ENCODE measurements around the gene SLC17A1. TPM values are rescaled to one million over a fixed set of nuclear protein-coding genes. Genes with fewer than 3 reads are reported as not detected.

Gene SLC17A1
- total and polyA plus RNA-seq, 2 of the 13 experiments (the other 11 are each of a cell fraction or from before 2014, with no cell fraction given) = 0.09 to 2.1 TPM

- TF ChIP-seq MAFK (conservative IDR thresholded peaks at IDR 0.05 in 1 of 2, IDR thresholded peaks at IDR 0.05 in 1 of 2; ENCODE audit: low read length in 2 of 2) (peak; percentile 81 to 88), ZNF720 (CRISPR knock-in tag; IDR thresholded peaks at IDR 0.05) (no peak), SMAD1 (CRISPR knock-in tag; IDR thresholded peaks at IDR 0.05; ENCODE audit: borderline replicate concordance, low read depth) (no peak), ZNF629 (CRISPR knock-in tag; conservative IDR thresholded peaks at IDR 0.05) (no peak), ZFAT (CRISPR knock-in tag; conservative IDR thresholded peaks at IDR 0.05) (no peak), ZNF746 (CRISPR knock-in tag; IDR thresholded peaks at IDR 0.05) (no peak), ZFYVE20 (CRISPR knock-in tag; IDR thresholded peaks at IDR 0.05; ENCODE audit: borderline replicate concordance, low read depth) (no peak), CHCHD3 (CRISPR knock-in tag; IDR thresholded peaks at IDR 0.05) (no peak), ZNF879 (CRISPR knock-in tag; IDR thresholded peaks at IDR 0.05) (no peak), ZNF691 (CRISPR knock-in tag; IDR thresholded peaks at IDR 0.05; ENCODE audit: borderline replicate concordance, low read depth) (no peak), AHDC1 (CRISPR knock-in tag; IDR thresholded peaks at IDR 0.05; ENCODE audit: borderline replicate concordance) (peak; percentile 73; the same call in 1 of the 2 replicates), NCOA5 (CRISPR knock-in tag; IDR thresholded peaks at IDR 0.05) (no peak), ISL2 (CRISPR knock-in tag; IDR thresholded peaks at IDR 0.05) (no peak), TEF (CRISPR knock-in tag; IDR thresholded peaks at IDR 0.05) (no peak), ZNF709 (CRISPR knock-in tag; IDR thresholded peaks at IDR 0.05) (no peak), ZZZ3 (CRISPR knock-in tag; IDR thresholded peaks at IDR 0.05; ENCODE audit: borderline replicate concordance) (no peak), MZF1 (CRISPR knock-in tag; IDR thresholded peaks at IDR 0.05; ENCODE audit: borderline replicate concordance) (no peak), MAFF (IDR thresholded peaks at IDR 0.05; ENCODE audit: low read depth, low read length) (peak; percentile 86), ATF3 (CRISPR knock-in tag; IDR thresholded peaks at IDR 0.05) (no peak), SOX6 (IDR thresholded peaks at IDR 0.05) (no peak), SOX6 (CRISPR knock-in tag; IDR thresholded peaks at IDR 0.05) (peak; percentile 54; the same call in 1 of the 2 replicates), HMG20B (CRISPR knock-in tag; conservative IDR thresholded peaks at IDR 0.05) (no peak), KLF12 (CRISPR knock-in tag; IDR thresholded peaks at IDR 0.05; ENCODE audit: borderline replicate concordance) (no peak), ZBTB2 (CRISPR knock-in tag; IDR thresholded peaks at IDR 0.05; ENCODE audit: low read depth) (no peak)
These were observed 1.3 kb upstream of the SLC17A1 start (continued) for GRCh38 chr6:25833136-25833535.

Data from HepG2 (cell line).